ENCODE measurements around the gene FAF1. TPM values are rescaled to one million over a fixed set of nuclear protein-coding genes. Genes with fewer than 3 reads are reported as not detected.

The FAF1 gene
- polyA plus RNA-seq, 1 of the 3 experiments (the other 2 are of a cell fraction), result 8.7 TPM

DNA sequence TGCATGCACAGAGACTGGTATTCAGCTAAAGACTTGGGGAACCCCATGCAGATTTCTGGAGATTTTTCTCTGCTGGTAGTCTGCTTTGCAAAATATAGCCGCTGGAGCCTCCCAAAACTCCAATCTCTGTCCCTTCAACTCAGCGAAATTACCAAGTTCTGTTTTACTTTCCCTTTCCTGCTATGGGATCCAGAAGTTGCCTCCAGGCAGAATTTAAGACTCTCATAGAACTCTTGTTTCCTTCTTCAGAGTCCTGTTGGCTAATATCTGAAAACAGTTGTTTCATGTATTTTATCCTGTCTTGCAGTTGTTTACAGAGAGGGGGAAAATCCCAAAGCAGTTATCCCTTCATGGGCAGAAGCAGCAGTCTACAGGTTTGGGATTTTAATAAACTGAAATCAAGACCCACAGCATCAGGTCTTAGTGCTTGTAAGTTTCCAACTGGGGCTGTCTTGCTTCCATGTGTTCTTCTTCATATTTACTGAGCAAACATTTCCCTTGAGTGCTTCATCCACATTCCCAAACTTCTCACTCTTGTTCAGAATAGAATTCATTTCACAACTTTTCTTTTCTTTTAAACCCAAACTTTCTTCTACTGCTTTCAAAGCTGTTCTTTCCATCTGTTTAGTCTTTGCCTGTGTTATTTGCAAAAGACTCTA lies 315.5 kb downstream of the FAF1 start:
- H3K79me2 ChIP-seq (ENCODE audit: insufficient read depth), result no peaks in the 10 kb centered on the region
- H4K20me1 ChIP-seq (ENCODE audit: insufficient read depth), result no peaks in the 10 kb centered on the region
- no peak for DNase-seq
- no peaks in the 10 kb centered on the region for H3K9me2 ChIP-seq
- H3K4me3 ChIP-seq (ENCODE audit: low read depth in 2 of 2, low read length in 1 of 2), result no peak overlapping the region
- POLR2A ChIA-PET, result no interaction called here
- H3K27ac ChIP-seq (ENCODE audit: low read depth in 2 of 2, low read length in 1 of 2), result no peak overlapping the region
- no peaks in the 10 kb centered on the region for H3K4me1 ChIP-seq (ENCODE audit: control insufficient read depth in 1 of 2, insufficient read depth in 2 of 2, low read depth in 1 of 2, low read length in 1 of 2)
- peaks cover 2 to 3% of the 10 kb centered on the region in 2 experiments for H3K36me3 ChIP-seq (replicated peaks in 1 of 2; ENCODE audit: control insufficient read depth in 1 of 2, insufficient read depth in 2 of 2, low read length in 1 of 2)
- H3K9ac ChIP-seq, result no peak overlapping the region
- CTCF ChIA-PET, result interaction anchor here (0.6 kb wide), 1 partner anchor 504 kb away, joined by 3 read pairs; no protein-coding TSS in a partner anchor
- H3F3A ChIP-seq (replicated peaks; ENCODE audit: insufficient read depth), result no peaks in the 10 kb centered on the region
- no peak overlapping the region for H2AFZ ChIP-seq (ENCODE audit: low read depth)
- no peaks in the 10 kb centered on the region for H3K27me3 ChIP-seq (ENCODE audit: insufficient read depth)
- H3K4me2 ChIP-seq, result no peak overlapping the region
- 83% methylated on average over 2 of the region's 2 CpGs for WGBS (ENCODE audit: low lambda C conversion rate)
- TF ChIP-seq, protein P1, sequence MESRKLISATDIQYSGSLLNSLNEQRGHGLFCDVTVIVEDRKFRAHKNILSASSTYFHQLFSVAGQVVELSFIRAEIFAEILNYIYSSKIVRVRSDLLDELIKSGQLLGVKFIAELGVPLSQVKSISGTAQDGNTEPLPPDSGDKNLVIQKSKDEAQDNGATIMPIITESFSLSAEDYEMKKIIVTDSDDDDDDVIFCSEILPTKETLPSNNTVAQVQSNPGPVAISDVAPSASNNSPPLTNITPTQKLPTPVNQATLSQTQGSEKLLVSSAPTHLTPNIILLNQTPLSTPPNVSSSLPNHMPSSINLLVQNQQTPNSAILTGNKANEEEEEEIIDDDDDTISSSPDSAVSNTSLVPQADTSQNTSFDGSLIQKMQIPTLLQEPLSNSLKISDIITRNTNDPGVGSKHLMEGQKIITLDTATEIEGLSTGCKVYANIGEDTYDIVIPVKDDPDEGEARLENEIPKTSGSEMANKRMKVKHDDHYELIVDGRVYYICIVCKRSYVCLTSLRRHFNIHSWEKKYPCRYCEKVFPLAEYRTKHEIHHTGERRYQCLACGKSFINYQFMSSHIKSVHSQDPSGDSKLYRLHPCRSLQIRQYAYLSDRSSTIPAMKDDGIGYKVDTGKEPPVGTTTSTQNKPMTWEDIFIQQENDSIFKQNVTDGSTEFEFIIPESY (IDR thresholded peaks at IDR 0.05; ENCODE audit: borderline replicate concordance, low read depth), result no peak
- TF ChIP-seq RFX5 (IDR thresholded peaks at IDR 0.05; ENCODE audit: low read length), result no peak
- TF ChIP-seq EP300 (IDR thresholded peaks at IDR 0.05; ENCODE audit: borderline replicate concordance in 1 of 2, low read depth in 1 of 2, low read length in 1 of 2), result no peak
- no peak for TF ChIP-seq FOXM1 (IDR thresholded peaks at IDR 0.05; ENCODE audit: low read depth)
- no peak for TF ChIP-seq NFIC (IDR thresholded peaks at IDR 0.05; ENCODE audit: borderline replicate concordance)
- TF ChIP-seq MXI1 (IDR thresholded peaks at IDR 0.05; ENCODE audit: low read depth, low read length), result no peak
- no peak for TF ChIP-seq GATA2 (CRISPR knock-in tag; IDR thresholded peaks at IDR 0.05)
- TF ChIP-seq, protein P2, sequence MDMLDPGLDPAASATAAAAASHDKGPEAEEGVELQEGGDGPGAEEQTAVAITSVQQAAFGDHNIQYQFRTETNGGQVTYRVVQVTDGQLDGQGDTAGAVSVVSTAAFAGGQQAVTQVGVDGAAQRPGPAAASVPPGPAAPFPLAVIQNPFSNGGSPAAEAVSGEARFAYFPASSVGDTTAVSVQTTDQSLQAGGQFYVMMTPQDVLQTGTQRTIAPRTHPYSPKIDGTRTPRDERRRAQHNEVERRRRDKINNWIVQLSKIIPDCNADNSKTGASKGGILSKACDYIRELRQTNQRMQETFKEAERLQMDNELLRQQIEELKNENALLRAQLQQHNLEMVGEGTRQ (IDR thresholded peaks at IDR 0.05; ENCODE audit: borderline replicate concordance, low read depth, low read length), result no peak
- TF ChIP-seq TEAD4 (IDR thresholded peaks at IDR 0.05; ENCODE audit: borderline replicate concordance, insufficient read depth), result no peak
- TF ChIP-seq RXRA (IDR thresholded peaks at IDR 0.05; ENCODE audit: borderline replicate concordance, low read depth), result no peak
- TF ChIP-seq, protein P3, sequence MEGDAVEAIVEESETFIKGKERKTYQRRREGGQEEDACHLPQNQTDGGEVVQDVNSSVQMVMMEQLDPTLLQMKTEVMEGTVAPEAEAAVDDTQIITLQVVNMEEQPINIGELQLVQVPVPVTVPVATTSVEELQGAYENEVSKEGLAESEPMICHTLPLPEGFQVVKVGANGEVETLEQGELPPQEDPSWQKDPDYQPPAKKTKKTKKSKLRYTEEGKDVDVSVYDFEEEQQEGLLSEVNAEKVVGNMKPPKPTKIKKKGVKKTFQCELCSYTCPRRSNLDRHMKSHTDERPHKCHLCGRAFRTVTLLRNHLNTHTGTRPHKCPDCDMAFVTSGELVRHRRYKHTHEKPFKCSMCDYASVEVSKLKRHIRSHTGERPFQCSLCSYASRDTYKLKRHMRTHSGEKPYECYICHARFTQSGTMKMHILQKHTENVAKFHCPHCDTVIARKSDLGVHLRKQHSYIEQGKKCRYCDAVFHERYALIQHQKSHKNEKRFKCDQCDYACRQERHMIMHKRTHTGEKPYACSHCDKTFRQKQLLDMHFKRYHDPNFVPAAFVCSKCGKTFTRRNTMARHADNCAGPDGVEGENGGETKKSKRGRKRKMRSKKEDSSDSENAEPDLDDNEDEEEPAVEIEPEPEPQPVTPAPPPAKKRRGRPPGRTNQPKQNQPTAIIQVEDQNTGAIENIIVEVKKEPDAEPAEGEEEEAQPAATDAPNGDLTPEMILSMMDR (IDR thresholded peaks at IDR 0.05), result no peak
- no peak for TF ChIP-seq SMC3 (IDR thresholded peaks at IDR 0.05; ENCODE audit: low read depth, low read length)
- TF ChIP-seq SIN3A (IDR thresholded peaks at IDR 0.05; ENCODE audit: borderline replicate concordance, low read depth, low read length), result no peak
- TF ChIP-seq RAD21 (IDR thresholded peaks at IDR 0.05; ENCODE audit: low read length), result no peak
- TF ChIP-seq, protein P4, sequence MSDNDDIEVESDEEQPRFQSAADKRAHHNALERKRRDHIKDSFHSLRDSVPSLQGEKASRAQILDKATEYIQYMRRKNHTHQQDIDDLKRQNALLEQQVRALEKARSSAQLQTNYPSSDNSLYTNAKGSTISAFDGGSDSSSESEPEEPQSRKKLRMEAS (IDR thresholded peaks at IDR 0.05; ENCODE audit: low read depth), result no peak
- no peak for TF ChIP-seq POLR2AphosphoS5 (IDR thresholded peaks at IDR 0.05; ENCODE audit: low read depth, low read length)
- no peak for TF ChIP-seq MEF2A (IDR thresholded peaks at IDR 0.05; ENCODE audit: borderline replicate concordance, low read depth)
- TF ChIP-seq RCOR1 (IDR thresholded peaks at IDR 0.05; ENCODE audit: low read length), result no peak
- TF ChIP-seq, protein P5, sequence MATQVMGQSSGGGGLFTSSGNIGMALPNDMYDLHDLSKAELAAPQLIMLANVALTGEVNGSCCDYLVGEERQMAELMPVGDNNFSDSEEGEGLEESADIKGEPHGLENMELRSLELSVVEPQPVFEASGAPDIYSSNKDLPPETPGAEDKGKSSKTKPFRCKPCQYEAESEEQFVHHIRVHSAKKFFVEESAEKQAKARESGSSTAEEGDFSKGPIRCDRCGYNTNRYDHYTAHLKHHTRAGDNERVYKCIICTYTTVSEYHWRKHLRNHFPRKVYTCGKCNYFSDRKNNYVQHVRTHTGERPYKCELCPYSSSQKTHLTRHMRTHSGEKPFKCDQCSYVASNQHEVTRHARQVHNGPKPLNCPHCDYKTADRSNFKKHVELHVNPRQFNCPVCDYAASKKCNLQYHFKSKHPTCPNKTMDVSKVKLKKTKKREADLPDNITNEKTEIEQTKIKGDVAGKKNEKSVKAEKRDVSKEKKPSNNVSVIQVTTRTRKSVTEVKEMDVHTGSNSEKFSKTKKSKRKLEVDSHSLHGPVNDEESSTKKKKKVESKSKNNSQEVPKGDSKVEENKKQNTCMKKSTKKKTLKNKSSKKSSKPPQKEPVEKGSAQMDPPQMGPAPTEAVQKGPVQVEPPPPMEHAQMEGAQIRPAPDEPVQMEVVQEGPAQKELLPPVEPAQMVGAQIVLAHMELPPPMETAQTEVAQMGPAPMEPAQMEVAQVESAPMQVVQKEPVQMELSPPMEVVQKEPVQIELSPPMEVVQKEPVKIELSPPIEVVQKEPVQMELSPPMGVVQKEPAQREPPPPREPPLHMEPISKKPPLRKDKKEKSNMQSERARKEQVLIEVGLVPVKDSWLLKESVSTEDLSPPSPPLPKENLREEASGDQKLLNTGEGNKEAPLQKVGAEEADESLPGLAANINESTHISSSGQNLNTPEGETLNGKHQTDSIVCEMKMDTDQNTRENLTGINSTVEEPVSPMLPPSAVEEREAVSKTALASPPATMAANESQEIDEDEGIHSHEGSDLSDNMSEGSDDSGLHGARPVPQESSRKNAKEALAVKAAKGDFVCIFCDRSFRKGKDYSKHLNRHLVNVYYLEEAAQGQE (IDR thresholded peaks at IDR 0.05; ENCODE audit: low read depth, low read length), result no peak
- no peaks in the 10 kb centered on the region for H3K9me3 ChIP-seq
